Right atrium auricular region (tissue), 2 donors: ENCODE results near the gene PARP4. TPM values are rescaled to one million over a fixed set of nuclear protein-coding genes. Genes with fewer than 3 reads are reported as not detected.
"Not testable (repeated sequence)": the region's sequence is repeated elsewhere in the genome, so short reads cannot be mapped to it uniquely, and the experiment has no call there.

ENCODE experiments used
- DNase-seq: peaks from one replicate; pipeline ENCODE4 v3.0.0-alpha.2; 2019; ENCODE audit warnings: low spot score
- H3K27ac ChIP-seq, 2 donors: fragments of 200-600 bp; sonication (generic); 1 replicate in 1 of 2; 2 replicates in 1 of 2; pipeline ENCODE4 v1.5.1; 2016 to 2019
- H3K27me3 ChIP-seq, 2 donors: fragments of 200-600 bp; sonication (generic); one replicate each; pipeline versions ENCODE4 v1.5.1 to v1.6.0; 2017 to 2019
- H3K36me3 ChIP-seq: fragments of 200-600 bp; sonication (generic); one replicate; pipeline ENCODE4 v1.5.1; 2016
- H3K4me1 ChIP-seq, 2 donors: fragments of 200-600 bp; sonication (generic); one replicate each; pipeline versions ENCODE4 v1.5.1 to v1.6.0; 2017 to 2019
- H3K4me3 ChIP-seq, 2 donors: fragments of 200-600 bp; sonication (generic); 1 replicate in 1 of 2; 2 replicates in 1 of 2; pipeline ENCODE4 v1.5.1; 2017 to 2019; ENCODE audit warnings: mild to moderate bottlenecking in 1 of 2, moderate library complexity in 1 of 2
- H3K9me3 ChIP-seq, 2 donors: fragments of 200-600 bp; sonication (generic); one replicate each; pipeline ENCODE4 v1.5.1; 2019
- total RNA-seq, 2 donors: library from RNA; depleted of rRNA; stranded (reverse); fragments of >200 nt; gene quantifications; one replicate each; pipeline ENCODE4 v1.1.0, GENCODE V29; 2016
- TF ChIP-seq, protein P1 (sequence below), 2 donors: fragments of 200-600 bp; sonication (generic); IDR thresholded peaks; one replicate each; pipeline ENCODE4 v1.5.1; 2019; ENCODE audit warnings: antibody characterized with exemption in 2 of 2

PARP4 gene
- total RNA-seq, 2 donors from 2014 or later = 21.2 to 22.1 TPM

DNA sequence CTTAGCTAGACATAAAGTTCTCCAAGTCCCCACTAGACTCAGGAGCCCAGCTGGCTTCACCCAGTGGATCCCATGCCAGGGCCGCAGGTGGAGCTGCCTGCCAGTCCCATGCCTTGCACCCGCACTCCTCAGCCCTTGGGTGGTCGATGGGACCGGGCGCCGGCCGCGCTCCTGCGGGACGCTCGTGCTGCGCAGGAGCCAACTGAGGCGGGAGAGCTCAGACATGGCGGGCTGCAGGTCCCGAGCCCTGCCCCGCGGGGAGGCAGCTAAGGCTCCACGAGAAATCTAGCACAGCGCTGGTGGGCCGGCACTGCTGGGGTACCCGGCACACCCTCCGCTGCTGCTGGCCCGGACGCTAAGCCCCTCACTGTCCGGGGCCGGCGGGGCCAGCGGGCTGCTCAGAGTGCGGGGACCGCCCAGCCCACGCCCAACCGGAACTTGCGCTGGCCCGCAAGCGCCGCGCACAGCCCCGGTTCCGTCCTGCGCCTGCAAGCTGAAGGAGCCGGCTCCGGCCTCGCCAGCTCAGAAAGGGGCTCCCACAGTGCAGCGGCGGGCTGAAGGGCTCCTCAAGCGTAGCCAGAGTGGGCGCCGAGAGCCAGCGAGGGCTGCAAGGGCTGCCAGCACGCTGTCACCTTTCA is 5.8 kb downstream of the PARP4 start:
- TF ChIP-seq, protein P1, sequence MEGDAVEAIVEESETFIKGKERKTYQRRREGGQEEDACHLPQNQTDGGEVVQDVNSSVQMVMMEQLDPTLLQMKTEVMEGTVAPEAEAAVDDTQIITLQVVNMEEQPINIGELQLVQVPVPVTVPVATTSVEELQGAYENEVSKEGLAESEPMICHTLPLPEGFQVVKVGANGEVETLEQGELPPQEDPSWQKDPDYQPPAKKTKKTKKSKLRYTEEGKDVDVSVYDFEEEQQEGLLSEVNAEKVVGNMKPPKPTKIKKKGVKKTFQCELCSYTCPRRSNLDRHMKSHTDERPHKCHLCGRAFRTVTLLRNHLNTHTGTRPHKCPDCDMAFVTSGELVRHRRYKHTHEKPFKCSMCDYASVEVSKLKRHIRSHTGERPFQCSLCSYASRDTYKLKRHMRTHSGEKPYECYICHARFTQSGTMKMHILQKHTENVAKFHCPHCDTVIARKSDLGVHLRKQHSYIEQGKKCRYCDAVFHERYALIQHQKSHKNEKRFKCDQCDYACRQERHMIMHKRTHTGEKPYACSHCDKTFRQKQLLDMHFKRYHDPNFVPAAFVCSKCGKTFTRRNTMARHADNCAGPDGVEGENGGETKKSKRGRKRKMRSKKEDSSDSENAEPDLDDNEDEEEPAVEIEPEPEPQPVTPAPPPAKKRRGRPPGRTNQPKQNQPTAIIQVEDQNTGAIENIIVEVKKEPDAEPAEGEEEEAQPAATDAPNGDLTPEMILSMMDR (IDR thresholded peaks at IDR 0.05) = no peak
- Histone ChIP-seq H3K27me3 (no peaks in the 10 kb centered on the region), H3K36me3 (peaks cover 4% of the 10 kb centered on the region), H3K9me3 (no peaks in the 10 kb centered on the region), H3K4me3 (no peak overlapping the region), H3K27ac (no peak overlapping the region), H3K4me1 (peaks cover 0 to 28% of the 10 kb centered on the region in 2 donors)
- DNase-seq = no peak

DNA sequence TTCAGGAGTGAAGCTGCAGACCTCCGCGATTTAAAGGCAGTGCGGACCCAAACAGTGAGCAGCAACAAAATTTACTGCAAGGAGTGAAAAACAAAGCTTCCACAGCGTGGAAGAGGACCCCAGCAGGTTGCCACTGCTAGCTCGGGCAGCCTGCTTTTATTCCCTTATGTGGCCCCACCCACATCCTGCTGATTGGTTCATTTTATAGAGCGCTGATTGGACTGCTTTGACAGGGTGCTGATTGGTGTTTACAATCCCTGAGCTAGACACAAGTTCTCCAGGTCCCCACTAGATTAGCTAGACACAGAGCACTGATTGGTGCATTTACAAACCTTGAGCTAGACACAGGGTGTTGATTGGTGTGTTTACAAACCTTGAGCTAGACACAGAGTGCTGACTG is 6.3 kb downstream of the PARP4 start:
- H3K4me3 ChIP-seq, H3K9me3 ChIP-seq, H3K27ac ChIP-seq, H3K36me3 ChIP-seq, H3K27me3 ChIP-seq, DNase-seq: not testable (repeated sequence)
- peaks cover 0 to 23% of the 10 kb centered on the region in 2 donors for H3K4me1 ChIP-seq

DNA sequence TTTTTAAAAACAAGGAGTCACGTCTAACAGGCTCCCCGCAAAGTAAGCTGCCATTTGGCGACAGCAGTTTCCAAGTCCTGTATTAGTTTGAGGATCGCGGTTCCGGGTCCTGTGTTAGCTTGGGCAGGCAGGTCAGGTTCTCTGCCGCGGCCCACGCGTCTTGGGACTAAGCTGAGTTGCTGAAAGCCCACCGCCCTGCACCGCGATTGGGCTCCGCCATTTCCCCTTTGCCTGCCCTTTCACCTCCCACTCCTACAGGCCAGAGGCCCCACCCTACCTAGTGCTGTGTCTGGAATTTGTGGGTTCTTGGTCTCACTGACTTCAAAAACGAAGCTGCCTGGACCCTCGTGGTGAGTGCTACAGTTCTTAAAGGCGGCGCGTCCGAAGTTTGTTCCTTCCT is 6.8 kb downstream of the PARP4 start:
- Histone ChIP-seq H3K36me3 (peaks cover 4% of the 10 kb centered on the region), H3K9me3 (no peaks in the 10 kb centered on the region), H3K27me3 (no peaks in the 10 kb centered on the region), H3K4me3 (no peak overlapping the region), H3K27ac (no peak overlapping the region), H3K4me1 (peaks cover 0 to 17% of the 10 kb centered on the region in 2 donors)
- DNase-seq = no peak
- TF ChIP-seq, protein P1 (IDR thresholded peaks at IDR 0.05) = no peak

DNA sequence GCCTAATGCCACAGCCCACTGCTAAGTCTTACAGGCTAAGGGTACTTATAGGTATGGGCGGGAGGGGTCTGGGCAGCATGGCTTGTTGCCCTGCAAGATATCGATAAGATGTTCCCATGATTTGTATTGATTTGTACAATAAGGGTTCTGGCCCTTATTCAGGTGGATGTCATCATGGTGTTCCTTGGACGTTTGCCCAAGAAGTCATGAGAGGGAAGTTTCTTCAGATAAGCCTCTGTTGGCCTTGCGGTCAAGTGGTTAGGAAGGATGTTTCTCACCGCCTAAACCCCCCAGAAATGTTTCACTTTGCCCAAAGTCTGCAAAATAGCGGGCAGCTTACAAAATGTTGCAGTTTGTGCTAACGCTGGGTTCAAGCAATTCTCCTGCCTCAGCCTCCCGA is 7.3 kb downstream of the PARP4 start:
- peaks cover 4% of the 10 kb centered on the region for H3K36me3 ChIP-seq
- H3K4me1 ChIP-seq = peaks cover 0 to 16% of the 10 kb centered on the region in 2 donors
- H3K27ac ChIP-seq = no peak overlapping the region
- H3K9me3 ChIP-seq = no peaks in the 10 kb centered on the region
- no peaks in the 10 kb centered on the region for H3K27me3 ChIP-seq
- no peak for DNase-seq
- TF ChIP-seq, protein P1 (IDR thresholded peaks at IDR 0.05) = no peak
- no peak overlapping the region for H3K4me3 ChIP-seq

DNA sequence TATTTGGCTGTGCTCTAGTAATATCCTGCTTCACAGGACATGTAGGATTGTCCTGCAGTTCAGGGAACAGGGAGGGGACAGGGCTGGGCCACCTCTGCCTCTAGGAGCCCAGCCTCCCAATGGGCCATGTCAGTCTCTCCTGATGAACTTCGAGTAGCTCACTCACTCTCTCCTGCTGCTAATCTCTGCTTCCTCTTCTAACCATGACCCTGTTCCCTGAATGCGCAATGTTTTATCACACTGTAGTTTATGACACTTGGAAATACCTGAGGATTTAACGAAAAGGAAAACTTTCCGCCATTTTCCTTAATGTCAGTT is 9.2 kb downstream of the PARP4 start:
- Histone ChIP-seq H3K4me1 (peaks cover 0 to 16% of the 10 kb centered on the region in 2 donors), H3K9me3 (no peaks in the 10 kb centered on the region), H3K27ac (peak overlapping the region; percentile 8 to 26), H3K36me3 (peaks cover 4% of the 10 kb centered on the region), H3K27me3 (no peaks in the 10 kb centered on the region), H3K4me3 (no peak overlapping the region)
- TF ChIP-seq, protein P1 (IDR thresholded peaks at IDR 0.05) = no peak
- DNase-seq = no peak

DNA sequence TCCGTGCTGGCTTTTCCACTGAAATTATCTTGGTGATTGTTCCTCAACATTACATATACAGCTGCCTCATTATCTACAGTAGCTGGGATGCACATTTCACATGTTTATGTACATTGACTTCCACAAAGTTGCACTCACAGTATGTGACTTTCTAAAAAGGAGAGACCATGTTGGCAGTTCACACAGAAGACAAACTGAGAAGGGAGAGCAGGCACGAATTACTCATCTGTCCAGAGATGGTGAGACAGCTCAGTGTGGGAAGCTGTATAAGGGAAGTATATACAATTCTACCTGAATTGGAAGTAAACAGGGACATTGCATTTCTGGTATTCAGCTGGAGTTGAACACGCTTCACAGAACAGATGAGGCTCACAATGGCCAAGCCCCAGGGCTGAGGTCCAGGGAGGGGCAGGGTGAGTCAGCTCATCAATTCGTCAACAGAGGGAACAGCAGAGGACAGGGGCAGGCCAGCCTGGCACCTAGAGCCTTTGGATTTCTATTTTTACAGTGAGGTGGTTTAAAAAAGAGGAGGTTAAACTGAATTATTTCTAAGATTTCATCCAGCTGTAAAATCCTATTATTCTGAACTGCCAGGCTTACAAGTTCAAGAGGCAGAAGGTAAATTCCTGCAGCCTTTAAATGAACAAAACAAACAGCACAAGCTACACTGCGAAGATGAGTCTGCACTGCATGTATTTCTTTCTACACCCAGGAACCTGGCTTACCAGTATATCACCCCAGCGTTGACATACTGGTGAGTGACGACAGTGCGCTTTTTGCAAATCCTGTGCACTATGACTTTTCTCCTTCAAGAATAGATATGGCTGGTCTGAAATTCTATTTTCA is 9.8 kb downstream of the PARP4 start:
- Histone ChIP-seq H3K27me3 (no peaks in the 10 kb centered on the region), H3K27ac (peak overlapping the region; percentile 8 to 26), H3K9me3 (no peaks in the 10 kb centered on the region), H3K36me3 (peaks cover 6% of the 10 kb centered on the region), H3K4me1 (peaks cover 0 to 16% of the 10 kb centered on the region in 2 donors), H3K4me3 (no peak overlapping the region)
- TF ChIP-seq, protein P1 (IDR thresholded peaks at IDR 0.05) = no peak
- DNase-seq = no peak
